ENCODE data around the gene APOA1. TPM values are rescaled to one million over a fixed set of nuclear protein-coding genes. Genes with fewer than 3 reads are reported as not detected.

APOA1 gene
- total RNA-seq, 4 donors from 2014 or later: 1.2 to 11.6 (median 2.9) TPM; not detected in 1

DNA sequence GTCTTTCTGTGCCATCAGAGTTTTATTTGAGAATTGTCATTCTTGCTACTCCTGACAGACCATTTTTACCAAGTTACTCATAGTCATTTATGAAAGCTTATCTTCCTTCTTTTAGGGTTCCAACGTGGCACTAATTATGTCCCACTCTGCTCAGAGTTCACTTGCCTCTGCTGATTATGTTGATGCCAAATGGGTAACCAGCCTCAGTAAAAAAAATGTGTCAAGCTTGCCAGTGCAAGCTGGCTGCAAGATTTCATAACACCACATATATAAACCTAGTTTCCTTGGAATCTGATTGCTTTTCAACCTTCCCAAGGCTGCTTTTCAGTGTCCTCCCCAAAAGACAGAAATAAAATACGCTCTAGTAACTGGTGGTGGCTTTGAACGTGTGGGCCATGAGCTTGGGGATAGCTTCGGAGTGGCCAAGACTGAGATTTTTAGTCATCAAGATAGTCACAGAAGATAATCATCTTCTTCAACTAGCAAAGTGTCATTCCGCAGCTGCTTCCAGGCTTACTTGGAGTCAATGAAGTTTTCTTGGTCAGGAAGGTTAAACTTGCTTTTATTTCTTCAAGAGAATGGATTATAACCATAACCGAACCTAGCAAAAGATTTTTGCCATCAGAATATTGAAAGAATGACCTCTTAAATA is 29.5 kb upstream of the APOA1 start:
- no peak for TF ChIP-seq EP300 (IDR thresholded peaks at IDR 0.05)
- no peak for TF ChIP-seq POLR2AphosphoS5 (IDR thresholded peaks at IDR 0.05)
- TF ChIP-seq, protein P1, sequence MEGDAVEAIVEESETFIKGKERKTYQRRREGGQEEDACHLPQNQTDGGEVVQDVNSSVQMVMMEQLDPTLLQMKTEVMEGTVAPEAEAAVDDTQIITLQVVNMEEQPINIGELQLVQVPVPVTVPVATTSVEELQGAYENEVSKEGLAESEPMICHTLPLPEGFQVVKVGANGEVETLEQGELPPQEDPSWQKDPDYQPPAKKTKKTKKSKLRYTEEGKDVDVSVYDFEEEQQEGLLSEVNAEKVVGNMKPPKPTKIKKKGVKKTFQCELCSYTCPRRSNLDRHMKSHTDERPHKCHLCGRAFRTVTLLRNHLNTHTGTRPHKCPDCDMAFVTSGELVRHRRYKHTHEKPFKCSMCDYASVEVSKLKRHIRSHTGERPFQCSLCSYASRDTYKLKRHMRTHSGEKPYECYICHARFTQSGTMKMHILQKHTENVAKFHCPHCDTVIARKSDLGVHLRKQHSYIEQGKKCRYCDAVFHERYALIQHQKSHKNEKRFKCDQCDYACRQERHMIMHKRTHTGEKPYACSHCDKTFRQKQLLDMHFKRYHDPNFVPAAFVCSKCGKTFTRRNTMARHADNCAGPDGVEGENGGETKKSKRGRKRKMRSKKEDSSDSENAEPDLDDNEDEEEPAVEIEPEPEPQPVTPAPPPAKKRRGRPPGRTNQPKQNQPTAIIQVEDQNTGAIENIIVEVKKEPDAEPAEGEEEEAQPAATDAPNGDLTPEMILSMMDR (IDR thresholded peaks at IDR 0.05): no peak
- TF ChIP-seq POLR2A (IDR thresholded peaks at IDR 0.05): no peak
- Histone ChIP-seq H3K27me3 (no peaks in the 10 kb centered on the region), H3K4me3 (no peak overlapping the region), H3K9me3 (no peaks in the 10 kb centered on the region), H3K36me3 (peaks cover 90% of the 10 kb centered on the region), H3K4me1 (no peaks in the 10 kb centered on the region), H3K27ac (no peak overlapping the region)
- WGBS: 84% methylated on average over 6 of the region's 6 CpGs
- DNase-seq (ENCODE audit: low spot score in 2 of 2): no peak

DNA sequence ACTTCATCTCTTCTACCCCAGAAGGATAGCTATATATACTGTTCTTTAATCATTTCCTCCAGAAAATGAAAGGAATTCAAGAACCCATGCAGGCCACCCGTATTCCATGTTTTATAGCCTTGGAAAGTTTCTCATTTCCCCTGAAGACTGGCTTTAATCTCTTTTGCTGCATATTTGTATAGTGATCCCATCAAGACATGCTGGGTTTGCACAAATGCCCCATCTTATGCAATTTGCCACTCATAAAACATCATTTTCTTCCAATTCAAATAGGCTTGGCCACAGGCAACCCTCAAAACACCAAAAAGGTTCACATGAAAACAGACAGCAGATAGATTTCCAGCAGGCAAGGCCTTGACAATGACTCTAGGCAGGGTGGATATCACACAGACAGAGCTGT is 28.3 kb upstream of the APOA1 start:
- Histone ChIP-seq H3K36me3 (peaks cover 94% of the 10 kb centered on the region), H3K9me3 (no peaks in the 10 kb centered on the region), H3K27ac (no peak overlapping the region), H3K4me3 (no peak overlapping the region), H3K27me3 (no peaks in the 10 kb centered on the region), H3K4me1 (no peaks in the 10 kb centered on the region)
- DNase-seq (ENCODE audit: low spot score in 2 of 2): no peak
- whole genome bisulfite sequencing: 46% methylated on average over 1 of the region's 1 CpG
- TF ChIP-seq EP300 (IDR thresholded peaks at IDR 0.05) (no peak), POLR2A (IDR thresholded peaks at IDR 0.05) (no peak), POLR2AphosphoS5 (IDR thresholded peaks at IDR 0.05) (no peak)
- TF ChIP-seq, protein P1 (IDR thresholded peaks at IDR 0.05): no peak

DNA sequence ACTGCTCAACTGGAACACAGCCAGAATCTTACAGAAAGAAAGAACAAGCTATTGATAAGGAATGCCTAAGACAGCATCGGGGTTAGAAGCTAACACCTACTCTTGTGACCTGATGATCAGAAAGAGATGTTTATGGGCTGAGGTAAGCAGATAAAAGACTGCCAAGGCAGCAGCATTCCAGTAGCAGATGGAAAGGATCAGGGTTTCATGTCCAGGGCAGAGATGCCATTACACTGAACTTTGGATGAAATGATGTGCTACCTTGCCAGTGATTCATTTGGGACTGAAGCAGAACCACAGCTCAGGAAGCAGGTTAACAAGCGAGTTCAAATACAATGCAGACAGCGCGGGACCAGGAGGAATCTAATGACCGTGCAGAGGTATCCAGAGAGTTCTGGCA is 27.1 kb upstream of the APOA1 start:
- TF ChIP-seq POLR2A (IDR thresholded peaks at IDR 0.05): no peak
- TF ChIP-seq EP300 (IDR thresholded peaks at IDR 0.05): no peak
- TF ChIP-seq POLR2AphosphoS5 (IDR thresholded peaks at IDR 0.05): no peak
- TF ChIP-seq, protein P1 (IDR thresholded peaks at IDR 0.05): no peak
- DNase-seq (ENCODE audit: low spot score in 2 of 2): no peak
- no peaks in the 10 kb centered on the region for H3K4me1 ChIP-seq
- no peaks in the 10 kb centered on the region for H3K9me3 ChIP-seq
- H3K27ac ChIP-seq: no peak overlapping the region
- no peak overlapping the region for H3K4me3 ChIP-seq
- peaks cover 90% of the 10 kb centered on the region for H3K36me3 ChIP-seq
- WGBS: 87% methylated on average over 5 of the region's 5 CpGs
- no peaks in the 10 kb centered on the region for H3K27me3 ChIP-seq

DNA sequence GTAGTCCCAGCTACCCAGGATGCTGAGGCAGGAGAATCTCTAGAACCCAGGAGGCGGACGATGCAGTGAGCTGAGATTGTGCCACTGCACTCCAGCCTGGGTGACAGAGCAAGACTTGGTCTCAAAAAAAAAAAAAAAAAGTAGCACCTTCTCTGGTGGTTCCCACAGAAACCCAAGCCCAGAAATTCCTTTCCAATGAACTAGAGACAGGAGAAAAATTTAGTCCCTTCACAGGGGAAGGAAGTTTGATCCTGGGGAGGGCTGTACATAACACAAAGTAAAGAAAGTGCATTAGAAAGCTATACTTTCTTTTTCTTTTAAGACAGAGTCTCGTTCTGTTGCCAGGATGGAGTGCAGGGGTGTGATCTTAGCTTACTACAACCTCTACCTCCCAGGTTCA is 25.5 kb upstream of the APOA1 start:
- H3K36me3 ChIP-seq: peaks cover 89% of the 10 kb centered on the region
- H3K4me3 ChIP-seq: no peak overlapping the region
- no peak overlapping the region for H3K27ac ChIP-seq
- 92% methylated on average over 3 of the region's 3 CpGs for WGBS
- no peaks in the 10 kb centered on the region for H3K9me3 ChIP-seq
- TF ChIP-seq POLR2A (IDR thresholded peaks at IDR 0.05) (no peak), EP300 (IDR thresholded peaks at IDR 0.05) (no peak), POLR2AphosphoS5 (IDR thresholded peaks at IDR 0.05) (no peak)
- TF ChIP-seq, protein P1 (IDR thresholded peaks at IDR 0.05): no peak
- no peak for DNase-seq (ENCODE audit: low spot score in 2 of 2)
- H3K27me3 ChIP-seq: no peaks in the 10 kb centered on the region
- H3K4me1 ChIP-seq: no peaks in the 10 kb centered on the region

DNA sequence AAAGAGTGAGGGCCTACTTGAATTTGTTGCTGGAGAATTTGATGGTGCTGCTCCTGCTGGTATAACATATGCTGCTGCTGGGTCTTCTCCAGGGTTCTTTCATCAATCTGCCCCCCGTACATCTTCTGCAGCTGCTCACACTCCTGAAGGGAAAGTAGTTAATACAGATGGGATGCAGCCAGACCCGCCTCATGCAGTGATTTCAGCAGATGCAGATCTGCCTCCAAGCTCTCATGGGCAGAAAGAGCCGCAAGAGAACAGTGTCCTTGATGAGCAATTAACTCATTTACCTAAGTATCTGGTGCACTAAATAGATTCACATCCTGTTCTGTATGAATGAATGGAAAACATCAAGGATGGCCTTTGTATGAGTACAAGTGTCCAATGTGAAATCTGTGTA is 24.8 kb upstream of the APOA1 start:
- Histone ChIP-seq H3K27me3 (no peaks in the 10 kb centered on the region), H3K4me1 (no peaks in the 10 kb centered on the region), H3K36me3 (peaks cover 89% of the 10 kb centered on the region), H3K27ac (no peak overlapping the region), H3K4me3 (no peak overlapping the region), H3K9me3 (no peaks in the 10 kb centered on the region)
- no peak for TF ChIP-seq POLR2A (IDR thresholded peaks at IDR 0.05)
- TF ChIP-seq POLR2AphosphoS5 (IDR thresholded peaks at IDR 0.05): no peak
- TF ChIP-seq EP300 (IDR thresholded peaks at IDR 0.05): no peak
- TF ChIP-seq, protein P1 (IDR thresholded peaks at IDR 0.05): no peak
- no peak for DNase-seq (ENCODE audit: low spot score in 2 of 2)
- 77% methylated on average over 3 of the region's 3 CpGs for WGBS
